AG04450 (cell line): ENCODE results near the gene XCR1. TPM values are rescaled to one million over a fixed set of nuclear protein-coding genes. Genes with fewer than 3 reads are reported as not detected.

Experiments used
- CTCF ChIA-PET: fragments of 300-600, 350-600 bp; formaldehyde crosslinking; extraction: SDS; loops from one replicate; lab custom pipeline; 2022; ENCODE audit warnings: antibody characterized with exemption, inconsistent platforms; lab: Charles Lee
- POLR2A ChIA-PET: fragments of 350-600 bp; formaldehyde crosslinking; extraction: SDS; loops from one replicate; lab custom pipeline; 2021; ENCODE audit warnings: antibody characterized with exemption, inconsistent platforms; lab: Yijun Ruan, JAX
- DNase-seq: peaks from one replicate; pipeline ENCODE4 v3.0.0-alpha.2; 2011; ENCODE audit warnings: low read depth, low spot score
- H3K27ac ChIP-seq: one replicate; pipeline ENCODE4 v1.5.1; 2012; ENCODE audit warnings: low read depth, low read length, control low read depth
- H3K27me3 ChIP-seq: one replicate; pipeline ENCODE4 v1.6.0; 2012; ENCODE audit warnings: low read length; ENCODE audit not compliant: control insufficient read depth, insufficient read depth
- H3K4me3 ChIP-seq: 2 replicates; pipeline ENCODE4 v1.5.1; 2011; ENCODE audit warnings: mild to moderate bottlenecking, low read depth, low read length, control low read depth
- H3K9me3 ChIP-seq: 2 replicates; pipeline ENCODE4 v1.5.1; 2012; ENCODE audit warnings: low read length; ENCODE audit not compliant: control insufficient read depth, insufficient read depth
- CTCF ChIP-seq: IDR thresholded peaks from 2 replicates; pipeline ENCODE4 v1.5.1; 2011; ENCODE audit warnings: low read depth, low read length, control low read depth, inconsistent platforms
- polyA plus RNA-seq: library from polyadenylated mRNA; depleted of rRNA; stranded (reverse); fragments of >200 nt; gene quantifications from 2 replicates; pipeline ENCODE4 v1.2.3, GENCODE V29; 2011

XCR1 gene
- polyA plus RNA-seq, 1 experiment = not detected

GRCh38 chr3:45980819-45981218, 46.5 kb downstream of the XCR1 start:
- Histone ChIP-seq H3K4me3 (no peak overlapping the region), H3K27ac (no peak overlapping the region), H3K27me3 (no peaks in the 10 kb centered on the region), H3K9me3 (no peaks in the 10 kb centered on the region)
- CTCF ChIA-PET = interaction anchor here (2.4 kb wide), 1 partner anchor 98 kb away, joined by 8 read pairs; no protein-coding TSS in a partner anchor
- DNase-seq = no peak
- TF ChIP-seq CTCF = no peak
- POLR2A ChIA-PET = interaction anchor here (1.0 kb wide), 1 partner anchor 8 kb away, joined by 6 read pairs; no protein-coding TSS in a partner anchor

- H3K4me3 ChIP-seq = no peak overlapping the region
- ChIA-PET POLR2A (interaction anchor here (1.0 kb wide), 1 partner anchor 8 kb away, joined by 6 read pairs; no protein-coding TSS in a partner anchor), CTCF (interaction anchor here (2.4 kb wide), 1 partner anchor 99 kb away, joined by 8 read pairs; no protein-coding TSS in a partner anchor)
- H3K9me3 ChIP-seq = no peaks in the 10 kb centered on the region
- H3K27me3 ChIP-seq = no peaks in the 10 kb centered on the region
- DNase-seq = no peak
- H3K27ac ChIP-seq = no peak overlapping the region
- no peak for TF ChIP-seq CTCF
Observed at GRCh38 chr3:45980229-45980813, 47.0 kb downstream of the XCR1 start.

GRCh38 chr3:45979378-45979777, 47.9 kb downstream of the XCR1 start:
- Histone ChIP-seq H3K9me3 (no peaks in the 10 kb centered on the region), H3K27ac (no peak overlapping the region), H3K27me3 (no peaks in the 10 kb centered on the region), H3K4me3 (no peak overlapping the region)
- POLR2A ChIA-PET = interaction anchor here (0.7 kb wide), 1 partner anchor 419 kb away, joined by 6 read pairs; no protein-coding TSS in a partner anchor
- CTCF ChIA-PET = no interaction called here
- no peak for DNase-seq
- no peak for TF ChIP-seq CTCF

- Histone ChIP-seq H3K27ac (no peak overlapping the region), H3K9me3 (no peaks in the 10 kb centered on the region), H3K27me3 (no peaks in the 10 kb centered on the region), H3K4me3 (no peak overlapping the region)
- TF ChIP-seq CTCF = no peak
- CTCF ChIA-PET = no interaction called here
- DNase-seq = no peak
- POLR2A ChIA-PET = no interaction called here
Observed at GRCh38 chr3:45978006-45978761, 49.1 kb downstream of the XCR1 start.
